GDM1 (cell line): Measurements from ENCODE around the gene TP53TG5.
A peak's percentile ranks its signal among the peaks of the same experiment; 100 is the strongest.

Source experiments
- DNase-seq: peaks from one replicate; lab custom pipeline; 2025; lab: John Stamatoyannopoulos, UW

TP53TG5 gene

DNA sequence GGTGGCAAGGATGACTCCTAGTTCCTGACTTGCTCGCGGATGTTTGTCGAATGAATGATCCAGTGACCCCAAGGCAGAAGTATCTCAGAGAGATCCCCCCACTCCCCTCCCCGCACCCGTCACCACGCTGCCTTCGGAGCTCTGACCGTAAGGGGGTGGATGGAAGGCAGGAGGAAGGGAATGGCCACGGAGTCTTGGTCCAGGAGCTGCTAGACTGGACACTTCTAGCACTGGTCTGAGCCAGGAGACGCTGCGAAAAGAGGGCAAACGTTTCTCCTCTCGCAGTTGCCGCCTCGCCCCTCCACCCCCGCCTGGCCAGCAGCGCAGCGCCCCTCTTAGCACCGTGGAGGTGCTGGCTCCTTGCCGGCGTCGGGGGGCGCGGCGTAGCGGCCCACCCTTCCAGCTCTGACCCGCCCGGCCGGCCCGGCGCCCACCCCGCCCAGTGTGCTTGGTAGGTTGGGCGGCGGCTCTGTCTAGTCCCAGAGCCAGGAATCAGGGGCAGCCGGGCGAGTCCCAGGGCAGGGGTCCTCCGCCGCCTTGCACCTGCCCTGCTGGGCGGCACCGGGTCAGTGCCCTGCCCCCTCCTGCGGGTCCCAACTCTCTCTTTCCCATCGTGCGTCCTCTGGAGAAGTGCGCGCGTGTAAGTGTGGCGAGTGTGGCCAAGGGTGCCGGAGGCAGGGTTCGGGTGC lies 27.6 kb upstream of the TP53TG5 start:
- no peak for DNase-seq

DNA sequence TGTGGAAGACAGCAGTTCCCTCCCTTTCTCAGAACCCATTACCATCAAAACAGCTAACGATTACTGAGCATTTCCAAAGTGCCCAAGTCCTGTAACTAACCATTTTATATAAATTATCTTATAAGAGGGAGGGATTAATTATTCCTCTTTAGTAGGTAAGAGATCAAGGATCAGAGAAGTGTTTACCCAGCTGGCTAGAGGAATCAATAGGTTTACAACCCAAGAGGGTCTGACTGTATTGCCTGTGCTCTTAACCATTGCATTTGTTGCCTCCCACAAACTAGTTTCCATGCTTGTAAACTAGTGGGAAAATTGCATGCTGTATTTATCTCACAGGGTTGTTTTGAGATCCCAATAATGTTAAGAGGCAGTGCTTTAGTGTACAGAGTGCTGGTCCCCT lies 26.3 kb upstream of the TP53TG5 start:
- DNase-seq, result no peak

DNA sequence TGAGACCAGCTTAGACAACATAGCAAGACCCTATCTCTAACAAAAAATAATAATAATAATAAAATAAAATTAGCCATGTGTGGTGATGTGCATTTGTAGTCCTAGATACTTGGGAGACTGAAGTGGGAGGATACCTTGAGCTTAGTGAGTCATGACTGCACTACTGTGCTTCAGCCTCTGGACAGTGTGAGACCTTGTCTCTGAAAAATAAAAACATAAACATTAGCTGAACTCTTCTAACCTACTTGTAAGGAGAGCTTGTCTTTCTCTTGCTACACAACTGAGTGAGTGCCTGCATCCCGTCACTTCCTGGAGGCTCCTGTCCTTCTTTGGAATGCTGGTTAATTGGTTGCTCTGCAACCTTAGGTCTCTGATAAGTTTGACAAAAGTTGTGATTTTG lies 24.8 kb upstream of the TP53TG5 start:
- no peak for DNase-seq

DNA sequence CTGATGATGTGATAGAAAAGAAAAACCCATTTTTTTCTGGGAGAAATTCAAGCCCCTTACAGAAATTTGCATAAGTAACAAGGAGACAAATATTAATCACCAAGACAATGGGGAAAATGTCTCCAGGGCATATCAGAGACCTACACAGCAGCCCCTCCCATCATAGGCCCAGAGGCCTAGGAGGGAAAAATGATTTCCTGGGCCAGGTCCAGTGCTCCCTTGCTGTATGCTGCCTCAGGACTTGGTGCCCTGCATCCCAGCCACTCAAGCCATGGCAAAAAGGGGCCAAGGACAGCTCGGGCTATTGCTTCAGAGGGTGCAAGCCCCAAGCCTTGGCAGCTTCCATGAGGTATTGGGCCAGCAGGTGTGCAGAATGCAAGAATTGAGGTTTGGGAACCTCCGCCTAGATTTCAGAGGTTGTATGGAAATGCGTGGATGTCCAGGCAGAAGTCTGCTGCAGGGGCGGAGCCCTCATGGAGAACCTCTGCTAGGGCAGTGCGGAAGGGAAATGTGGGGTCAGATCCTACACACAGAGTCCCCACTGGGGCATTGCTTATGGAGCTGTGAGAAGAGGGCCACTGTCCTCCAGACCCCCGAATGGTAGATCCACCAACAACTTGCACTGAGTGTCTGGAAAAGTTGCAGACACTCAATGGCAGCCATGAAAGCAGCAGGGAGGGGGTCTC lies 22.4 kb upstream of the TP53TG5 start:
- DNase-seq, result no peak

DNA sequence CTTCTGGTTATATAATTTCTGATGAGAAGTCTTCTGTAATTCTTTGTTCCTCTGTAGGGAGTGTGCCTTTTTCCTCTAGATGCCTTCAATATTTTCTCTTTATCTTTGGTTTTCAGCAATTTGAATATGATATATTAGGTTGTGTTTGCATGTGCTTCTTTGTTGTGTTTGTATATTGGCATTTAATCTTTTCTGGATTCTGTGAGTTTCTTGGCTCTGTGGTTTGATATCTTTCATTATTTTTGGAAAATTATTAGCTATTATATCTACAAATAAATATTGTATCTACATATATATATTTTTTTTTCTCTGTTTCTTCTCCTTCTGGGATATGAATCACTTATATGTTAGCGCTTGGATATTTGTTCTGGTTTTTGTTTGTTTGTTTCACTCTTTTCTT lies 20.9 kb upstream of the TP53TG5 start:
- no peak for DNase-seq

DNA sequence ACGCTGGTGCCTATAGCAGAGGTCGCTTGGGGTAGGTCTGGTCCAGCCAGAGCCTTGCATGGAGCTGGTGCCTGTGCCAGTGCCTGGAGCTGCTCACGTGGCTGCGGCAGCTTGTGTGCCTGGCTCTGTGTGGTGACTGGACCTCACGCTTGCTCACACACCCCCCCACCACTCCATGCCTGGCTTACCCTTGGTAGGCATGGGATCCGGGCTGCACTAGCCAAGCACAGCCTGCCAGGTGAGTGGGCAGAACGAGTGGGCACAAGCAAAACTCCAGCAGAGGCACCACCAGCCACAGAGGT lies 16.9 kb upstream of the TP53TG5 start:
- no peak for DNase-seq

DNA sequence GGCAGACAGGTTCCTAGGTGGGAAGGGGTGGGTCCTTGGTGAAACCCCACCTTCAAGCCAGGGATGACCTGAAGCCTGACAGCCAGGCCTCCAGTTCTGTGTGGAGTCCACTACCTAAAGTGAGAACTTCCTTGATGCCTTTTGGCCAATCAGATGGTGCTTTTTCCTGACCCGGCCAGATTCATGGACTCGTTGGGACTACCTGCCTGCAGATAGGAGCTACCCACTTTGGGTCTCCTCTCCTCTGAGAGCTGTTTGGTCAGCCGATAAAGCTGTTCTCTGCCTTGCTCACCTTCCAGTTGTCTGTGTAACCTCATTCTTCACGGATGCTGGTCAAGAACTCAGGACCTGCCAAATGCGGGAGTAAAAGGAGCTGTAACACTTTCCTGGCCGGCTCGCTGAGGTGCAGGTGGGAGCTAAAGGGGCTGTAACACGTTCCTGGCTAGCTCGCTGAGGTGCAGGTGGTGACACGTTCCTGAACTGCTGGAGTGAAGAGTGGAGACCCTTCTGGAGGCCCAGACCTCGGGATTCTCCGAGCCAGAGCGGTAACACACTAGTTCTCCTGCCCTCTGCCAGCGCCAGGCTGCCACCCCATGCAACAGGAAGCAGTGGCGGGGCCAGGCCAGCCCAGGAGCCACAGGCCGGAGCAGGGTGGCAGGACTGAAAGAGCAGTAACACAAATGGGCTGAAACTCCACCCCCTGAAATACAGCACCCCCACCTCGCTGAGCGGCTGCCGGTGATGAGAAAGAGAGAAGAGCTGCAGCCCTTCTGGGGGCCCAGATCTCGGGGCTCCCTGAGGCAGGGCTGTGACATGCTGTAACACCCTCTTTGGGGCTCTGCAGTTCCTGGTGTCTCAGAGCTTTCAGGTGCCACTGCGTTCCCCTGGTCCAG lies 16.3 kb upstream of the TP53TG5 start:
- DNase-seq, result no peak

DNA sequence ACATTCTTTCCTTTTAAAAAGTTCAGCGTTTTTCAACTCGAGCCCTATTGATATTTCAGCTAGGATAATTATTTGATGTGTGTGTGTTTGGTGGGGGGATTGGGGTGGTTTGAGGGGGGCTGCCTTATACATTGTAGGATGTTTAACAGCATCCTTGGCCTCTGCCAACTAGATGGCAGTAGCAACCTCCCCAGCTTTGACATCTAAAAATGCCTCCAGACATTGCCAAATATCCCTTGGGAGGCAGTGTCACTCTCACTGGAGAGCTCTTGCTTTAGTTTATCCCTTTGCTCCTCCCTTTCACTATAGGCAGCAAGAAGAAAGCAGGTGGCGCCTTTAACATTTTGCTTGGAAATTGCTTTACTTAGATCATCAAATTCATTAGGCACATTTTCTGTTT lies 14.6 kb upstream of the TP53TG5 start:
- DNase-seq, result no peak

DNA sequence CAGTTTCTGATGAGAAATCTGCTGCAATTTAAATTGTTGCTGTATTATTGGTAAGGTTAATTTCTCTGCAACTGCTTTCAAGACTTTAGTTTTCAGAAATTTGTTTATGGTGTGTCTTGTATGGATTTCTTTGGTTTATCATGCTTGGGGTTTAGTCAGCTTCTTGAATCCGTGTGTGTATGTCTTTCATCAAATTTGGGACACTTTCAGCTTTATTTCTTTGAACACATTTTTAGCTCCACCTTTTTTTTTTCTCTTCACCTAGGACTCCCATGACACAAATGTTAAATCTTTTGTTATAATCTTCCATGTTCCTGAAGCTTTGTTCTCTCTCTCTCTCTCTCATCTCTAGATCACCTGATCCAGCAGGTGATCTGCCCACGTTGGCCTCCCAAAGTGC lies 13.4 kb upstream of the TP53TG5 start:
- no peak for DNase-seq

DNA sequence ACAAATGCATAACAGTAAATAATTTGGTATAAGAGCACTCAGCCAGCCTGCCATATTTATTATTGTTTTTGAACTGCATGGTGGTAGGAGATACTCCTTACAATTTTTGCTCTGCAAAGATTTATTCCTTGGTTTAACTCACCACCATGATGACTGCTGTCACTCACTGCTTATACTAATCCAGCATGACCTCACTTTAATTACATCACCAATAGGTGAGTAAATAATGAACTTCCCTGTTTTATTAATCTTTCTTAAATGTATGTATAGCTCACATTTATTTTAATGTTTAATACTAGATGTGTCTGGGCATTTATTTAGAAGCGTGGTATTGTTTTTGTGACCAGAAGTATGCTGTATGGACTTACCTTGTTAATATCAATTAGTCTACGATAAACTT lies 12.8 kb upstream of the TP53TG5 start:
- DNase-seq, result no peak

DNA sequence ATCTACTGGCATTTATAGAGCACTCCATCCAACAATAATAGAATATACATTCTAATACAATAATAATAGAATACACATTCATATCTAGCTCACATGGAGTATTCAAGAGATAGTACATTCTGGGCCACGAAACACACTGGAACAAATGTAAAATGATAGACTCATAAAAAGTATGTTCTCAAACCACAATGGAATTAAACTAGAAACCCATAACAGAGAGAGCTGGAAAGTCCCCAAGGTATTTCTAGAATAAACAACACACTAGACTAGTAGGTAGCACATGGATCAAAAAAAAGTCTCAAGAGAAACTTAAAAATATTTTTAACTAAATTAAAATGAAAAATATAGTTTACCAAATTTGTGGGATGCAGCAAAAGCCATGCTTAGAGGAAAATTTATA lies 9.1 kb upstream of the TP53TG5 start:
- DNase-seq, result no peak

DNA sequence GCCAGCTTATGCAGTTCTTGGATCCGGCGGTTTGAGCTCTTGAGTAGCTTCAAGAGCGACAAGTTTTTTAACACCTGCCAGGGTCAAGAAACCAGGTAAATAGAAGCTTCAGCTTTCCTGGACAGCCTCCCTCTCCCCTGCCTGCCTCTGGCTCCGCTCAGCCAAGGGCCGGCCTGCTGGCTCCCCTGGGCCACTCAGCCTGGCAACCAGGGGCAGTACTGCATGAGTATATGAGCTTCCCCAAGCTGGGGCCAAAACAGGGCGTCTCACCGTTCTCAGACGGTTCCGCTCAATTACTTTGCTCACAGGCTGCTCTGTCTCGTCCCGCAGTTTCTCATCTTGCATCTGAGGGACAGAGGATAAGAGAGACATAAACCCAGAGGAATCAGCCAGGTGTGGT lies 856 bp downstream of the TP53TG5 start:
- DNase-seq, result no peak

DNA sequence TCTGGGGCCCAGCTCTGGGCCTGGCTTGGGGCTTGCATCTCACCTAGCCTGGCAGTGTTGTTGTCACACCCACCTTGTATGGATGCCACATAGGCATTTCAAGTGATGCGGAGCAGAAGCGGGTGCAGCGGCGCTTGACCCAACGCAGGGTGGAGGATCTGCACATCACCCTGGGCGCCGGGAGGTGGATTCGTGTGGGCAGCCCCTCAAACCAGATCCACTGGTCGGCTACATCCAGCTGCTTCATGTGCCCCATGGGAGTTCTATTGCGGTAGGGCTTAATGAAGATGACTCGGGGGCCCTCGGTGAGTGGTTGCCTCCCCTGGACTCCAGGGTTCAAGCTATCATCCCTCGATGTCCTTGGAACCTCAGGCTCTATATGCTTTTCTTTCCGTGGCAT lies 3.2 kb downstream of the TP53TG5 start:
- no peak for DNase-seq

DNA sequence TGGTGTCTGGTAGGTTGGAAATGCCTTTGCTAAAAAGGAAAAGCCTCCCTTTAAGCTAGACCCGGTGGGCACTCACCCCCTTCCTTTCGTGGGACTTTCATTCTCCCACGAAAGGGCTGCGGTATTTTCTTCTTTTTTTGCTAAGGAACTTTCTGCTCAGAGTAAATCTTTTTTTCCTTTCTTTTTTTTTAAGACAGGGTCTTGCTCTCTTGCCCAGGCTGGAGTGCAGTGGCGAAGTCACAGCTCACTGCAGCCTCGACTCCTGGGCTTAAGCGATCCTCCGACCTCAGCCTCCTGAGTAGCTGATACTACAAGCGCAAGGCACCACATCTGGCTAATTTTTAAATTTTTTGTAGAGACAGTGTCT lies 4.0 kb downstream of the TP53TG5 start:
- no peak for DNase-seq

DNA sequence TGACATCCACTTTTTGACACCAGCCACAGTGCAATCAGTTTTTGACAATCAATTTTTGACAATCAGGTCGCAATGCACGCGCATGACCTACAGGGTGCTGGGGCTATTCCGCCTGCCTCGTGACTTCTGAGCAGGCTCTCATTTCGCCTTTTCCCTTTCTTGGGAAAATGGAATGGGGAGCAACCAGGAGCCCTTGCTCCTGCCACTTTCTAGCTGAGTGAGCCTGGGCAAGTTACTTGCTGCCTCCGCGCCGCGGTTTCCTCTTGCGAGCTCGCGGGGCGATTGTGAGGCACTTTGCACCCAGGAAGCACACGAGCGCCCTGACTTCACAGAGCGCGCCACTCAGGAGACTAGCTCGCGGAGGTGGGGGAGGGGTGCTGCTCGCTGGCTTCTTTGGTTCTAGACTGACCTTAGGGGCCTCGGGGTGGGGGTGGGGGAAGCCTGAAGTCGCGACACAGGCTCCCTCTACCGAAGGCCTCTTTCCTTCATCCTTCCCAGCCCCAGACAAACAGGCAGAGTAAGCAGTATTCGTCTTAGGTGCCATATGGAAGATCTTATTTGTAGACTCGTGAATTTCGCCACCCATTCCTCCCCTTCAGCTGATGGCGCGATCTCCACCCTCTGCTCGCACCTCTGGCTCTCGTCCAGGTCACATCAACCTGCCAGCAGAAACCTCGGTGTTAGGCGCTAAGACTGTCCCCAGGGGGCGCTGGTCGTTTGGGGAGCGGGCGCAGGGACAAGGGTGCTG lies 4.6 kb downstream of the TP53TG5 start:
- DNase-seq, result peak; percentile 57

DNA sequence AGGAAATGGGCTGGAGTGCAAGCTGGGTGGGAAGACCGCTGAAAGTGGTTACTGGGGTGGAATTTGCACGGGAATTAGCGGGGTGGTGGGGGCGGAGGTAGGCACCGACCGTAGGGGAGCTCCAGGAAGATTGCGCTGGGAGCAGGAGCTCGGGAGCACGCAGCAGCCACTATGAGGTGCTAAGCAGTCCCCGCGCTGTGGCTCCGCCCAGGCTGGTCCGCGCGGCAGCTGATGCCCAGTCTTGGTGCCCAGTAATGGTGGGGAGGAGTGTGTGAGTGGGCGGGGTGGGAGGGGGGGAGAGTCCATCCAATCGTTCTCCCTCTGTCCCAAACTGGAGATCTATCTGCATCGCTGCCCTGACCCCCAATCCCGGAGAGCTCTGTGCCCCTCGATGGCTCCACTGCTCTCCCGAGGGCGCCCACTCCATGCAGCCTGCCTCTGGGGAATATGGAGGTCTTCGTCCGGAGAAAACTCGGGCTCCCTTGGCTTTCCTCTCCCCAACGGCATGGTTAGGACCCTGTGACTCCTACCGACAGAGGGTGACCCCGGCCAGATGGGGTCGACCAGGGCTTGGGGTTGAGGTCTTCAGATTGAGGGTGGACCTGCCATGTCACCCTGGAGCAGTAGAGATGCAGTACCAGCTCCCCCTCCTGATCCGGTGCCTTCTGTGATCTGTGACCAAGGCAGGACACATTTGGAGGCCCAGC lies 5.3 kb downstream of the TP53TG5 start:
- DNase-seq, result no peak

DNA sequence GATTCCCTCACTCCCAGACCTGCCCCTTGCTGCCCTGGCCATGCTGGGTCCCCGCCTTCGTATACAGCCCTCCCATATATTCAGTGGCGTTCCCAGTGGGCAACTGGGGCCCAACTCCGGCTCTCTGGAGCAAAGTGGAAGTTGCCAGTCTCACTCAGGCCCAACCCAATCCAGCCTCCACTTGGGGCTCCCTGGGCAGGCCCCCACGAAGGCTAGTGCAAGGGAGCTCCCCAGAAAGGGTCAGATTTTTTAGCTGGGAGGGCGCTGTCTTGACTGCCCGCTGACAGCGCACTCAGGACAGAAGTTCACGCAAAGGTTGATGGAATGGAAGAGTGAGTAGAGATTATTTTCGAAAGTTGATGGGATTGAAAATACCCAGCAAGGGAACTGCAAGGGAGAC lies 5.9 kb downstream of the TP53TG5 start:
- no peak for DNase-seq

DNA sequence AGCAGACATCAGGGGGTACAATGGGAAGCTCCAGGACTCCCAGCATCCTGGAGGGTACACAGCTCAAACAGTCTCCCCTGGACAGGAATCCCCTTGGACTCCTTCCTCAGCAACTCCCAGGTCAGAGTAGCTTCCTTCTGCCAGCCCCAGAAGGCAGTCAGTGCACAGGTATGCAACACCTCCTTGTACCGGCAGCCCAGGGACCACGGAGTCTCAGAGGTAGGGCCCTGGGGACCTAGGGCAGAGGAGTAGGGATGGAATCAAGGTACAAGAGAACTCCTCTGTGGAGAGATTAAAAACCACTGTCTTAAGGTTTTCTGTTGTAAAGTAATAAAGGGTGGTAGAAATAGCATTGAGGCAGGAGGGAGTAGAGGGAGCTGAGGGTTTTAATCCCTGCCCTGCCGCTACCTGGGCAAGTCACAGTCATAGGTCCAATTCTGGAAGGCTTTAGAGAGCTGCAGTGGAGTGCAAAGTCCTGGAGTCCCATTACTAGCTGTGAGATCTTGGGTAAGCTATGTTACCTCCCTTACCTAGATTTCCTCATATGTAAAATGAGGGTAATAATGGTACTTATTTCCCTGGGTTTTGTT lies 7.5 kb downstream of the TP53TG5 start:
- DNase-seq, result no peak

DNA sequence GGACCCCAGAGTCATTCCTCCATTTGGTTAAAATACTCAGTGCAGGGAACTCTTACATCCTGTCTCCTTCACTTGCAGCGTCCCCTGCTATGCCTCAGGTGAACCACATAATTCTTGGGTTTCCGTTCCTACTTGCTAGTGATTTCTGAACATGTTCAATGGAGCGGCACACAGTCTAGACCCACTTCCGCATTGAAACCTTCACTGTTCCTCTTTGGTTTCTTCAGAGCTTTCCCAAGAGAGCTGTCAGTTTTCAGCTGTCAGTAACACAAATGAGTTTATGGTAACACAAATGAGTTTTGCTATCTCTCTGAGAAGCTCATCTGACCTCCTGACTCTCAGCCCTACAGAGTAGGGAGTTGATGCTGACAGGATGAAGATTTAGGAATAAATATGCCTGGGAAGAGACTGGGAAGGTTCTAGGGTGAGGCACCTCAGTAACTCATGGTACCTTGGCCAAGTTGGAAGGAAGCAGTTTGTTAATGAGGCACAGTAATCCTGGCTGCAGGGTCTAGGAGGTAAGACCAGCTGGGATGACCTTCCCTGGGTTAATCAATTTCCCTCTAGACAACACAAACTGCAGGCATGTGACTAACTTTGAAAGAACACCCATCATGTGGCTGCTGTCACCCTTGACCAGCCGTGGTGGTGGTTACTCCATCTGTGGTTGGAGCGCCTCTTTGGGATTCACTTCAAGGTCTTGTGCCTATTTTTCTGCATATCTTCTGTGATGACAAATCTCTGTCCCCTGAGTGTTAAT lies 9.7 kb downstream of the TP53TG5 start:
- DNase-seq, result peak; percentile 66

DNA sequence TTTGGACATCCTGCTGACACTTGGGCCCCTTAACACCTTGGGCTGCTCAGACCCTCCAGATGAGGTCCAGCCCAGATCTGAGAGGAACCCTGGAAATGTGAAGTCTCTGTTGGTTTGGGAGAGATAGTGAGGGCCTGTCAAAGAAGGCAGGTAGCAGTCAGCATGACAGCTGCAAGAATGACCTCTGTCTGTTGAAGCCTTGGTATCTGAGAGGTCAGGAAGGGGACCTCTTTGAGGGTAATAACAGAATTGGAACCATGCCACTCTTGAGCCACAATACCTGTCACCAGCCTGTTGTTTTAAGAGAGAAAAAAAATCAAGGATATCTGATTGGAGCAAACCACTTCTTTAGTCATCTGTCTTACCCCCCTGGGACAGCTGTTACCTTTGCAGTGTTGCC lies 11.0 kb downstream of the TP53TG5 start:
- DNase-seq, result no peak

DNA sequence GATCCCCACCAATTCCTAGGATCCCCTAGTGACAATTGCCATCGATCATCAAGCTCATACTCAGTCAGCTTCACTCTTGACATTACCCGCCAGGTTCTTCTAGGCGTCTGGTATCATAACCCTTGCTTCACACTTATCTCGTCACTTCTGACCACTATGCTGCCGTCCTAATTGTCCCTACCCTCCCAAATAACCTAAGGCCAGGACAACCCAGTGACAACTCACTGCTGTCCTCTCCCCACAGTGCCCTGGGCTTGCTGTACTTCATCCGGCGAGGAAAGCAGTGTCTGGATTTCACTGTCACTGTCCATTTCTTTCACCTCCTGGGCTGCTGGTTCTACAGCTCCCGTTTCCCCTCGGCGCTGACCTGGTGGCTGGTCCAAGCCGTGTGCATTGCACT lies 11.5 kb downstream of the TP53TG5 start:
- no peak for DNase-seq
